NCI-H2227 (cell line): ENCODE measurements around the gene STAC2.
A peak's percentile ranks its signal among the peaks of the same experiment; 100 is the strongest.

ENCODE experiments used
- DNase-seq: peaks from one replicate; lab custom pipeline; 2025; ENCODE audit not compliant: unreplicated experiment; lab: John Stamatoyannopoulos, UW

The STAC2 gene

DNA sequence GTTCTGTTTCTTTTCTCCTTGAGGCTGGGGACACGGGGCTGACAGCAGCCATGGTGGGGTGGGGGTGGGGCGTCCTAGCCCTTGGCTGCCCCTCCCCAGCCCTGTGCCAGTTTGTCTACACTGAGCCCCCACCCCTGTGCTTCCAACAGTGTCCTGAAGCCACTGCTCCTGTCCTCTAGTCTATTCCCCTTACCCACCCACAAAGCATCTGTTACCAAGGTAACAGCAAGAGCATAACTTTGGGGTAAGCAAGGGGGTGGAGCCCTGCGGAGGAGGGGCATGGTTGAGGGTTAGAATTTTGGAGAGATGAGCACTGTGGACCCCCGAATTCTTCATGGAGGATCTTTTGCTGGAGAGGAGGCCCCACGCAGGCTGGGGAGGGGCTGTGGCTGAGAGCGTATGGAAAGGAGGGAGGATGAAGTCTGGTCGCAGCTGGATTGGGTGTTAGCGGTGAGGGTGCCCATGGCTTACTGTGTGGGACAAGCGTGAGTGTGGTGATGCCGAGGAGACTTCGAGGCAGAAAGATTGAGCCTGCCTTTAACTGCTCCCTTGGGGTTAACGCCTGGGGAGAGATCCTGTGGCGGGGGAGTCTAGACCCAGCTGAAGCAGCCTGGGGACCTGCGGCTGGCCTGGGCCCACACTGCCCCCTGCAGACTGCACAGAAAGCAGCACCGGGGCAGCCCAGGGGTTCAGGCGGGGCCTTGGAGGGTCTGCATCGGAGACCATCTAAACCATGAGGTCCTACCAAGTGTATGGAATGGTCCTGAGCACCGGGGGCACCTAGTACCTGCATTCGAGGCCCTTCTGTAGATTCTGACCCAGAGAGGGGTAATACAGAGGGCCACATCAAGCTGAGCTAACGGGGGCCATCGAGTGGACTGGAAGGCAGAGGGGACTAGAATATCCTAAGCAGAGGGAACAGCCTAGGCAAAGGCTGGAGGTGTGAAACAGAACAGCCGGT, 6.1 kb upstream of the STAC2 start:
- DNase-seq: peak; percentile 55

DNA sequence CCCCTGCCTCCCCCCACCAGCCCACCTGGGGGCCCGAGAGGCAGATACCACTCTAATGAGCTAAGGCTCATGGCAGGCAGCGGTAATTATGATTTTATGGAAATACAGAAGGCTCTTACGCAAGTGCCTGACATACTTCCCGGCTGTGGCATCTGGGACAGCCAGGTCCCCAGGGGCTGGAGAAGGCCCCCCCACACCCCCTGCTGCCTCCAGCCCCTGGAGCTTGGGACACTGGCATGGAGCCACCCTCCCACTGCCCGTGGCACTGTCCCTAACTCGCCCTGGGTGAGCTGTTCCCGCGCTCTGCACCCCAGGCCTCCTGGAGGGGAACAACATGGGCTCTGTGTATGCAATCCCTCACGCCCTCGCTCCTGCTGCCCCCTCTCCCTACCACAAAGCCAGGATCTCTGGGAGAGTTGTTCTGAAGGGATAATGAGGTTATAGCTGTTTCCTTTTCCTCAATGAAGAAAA, 5.4 kb upstream of the STAC2 start:
- no peak for DNase-seq

DNA sequence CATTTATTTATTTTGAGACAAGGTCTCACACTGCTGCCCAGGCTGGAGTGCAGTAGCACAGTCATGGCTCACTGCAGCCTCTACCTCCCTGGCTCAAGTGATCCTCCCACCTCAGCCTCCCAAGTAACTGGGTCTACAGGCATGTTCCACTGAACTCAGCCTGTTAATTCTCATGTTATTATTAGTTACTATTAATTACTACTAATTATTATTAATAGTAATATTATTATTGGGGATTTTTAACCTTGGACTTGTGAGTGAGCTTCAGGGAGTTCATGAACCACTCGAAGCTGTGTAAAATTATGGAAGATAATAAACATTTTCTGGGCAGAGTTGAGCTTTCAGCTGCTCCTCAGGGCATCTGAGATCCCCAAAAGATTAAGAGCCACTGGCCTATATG, 4.6 kb upstream of the STAC2 start:
- DNase-seq: no peak

DNA sequence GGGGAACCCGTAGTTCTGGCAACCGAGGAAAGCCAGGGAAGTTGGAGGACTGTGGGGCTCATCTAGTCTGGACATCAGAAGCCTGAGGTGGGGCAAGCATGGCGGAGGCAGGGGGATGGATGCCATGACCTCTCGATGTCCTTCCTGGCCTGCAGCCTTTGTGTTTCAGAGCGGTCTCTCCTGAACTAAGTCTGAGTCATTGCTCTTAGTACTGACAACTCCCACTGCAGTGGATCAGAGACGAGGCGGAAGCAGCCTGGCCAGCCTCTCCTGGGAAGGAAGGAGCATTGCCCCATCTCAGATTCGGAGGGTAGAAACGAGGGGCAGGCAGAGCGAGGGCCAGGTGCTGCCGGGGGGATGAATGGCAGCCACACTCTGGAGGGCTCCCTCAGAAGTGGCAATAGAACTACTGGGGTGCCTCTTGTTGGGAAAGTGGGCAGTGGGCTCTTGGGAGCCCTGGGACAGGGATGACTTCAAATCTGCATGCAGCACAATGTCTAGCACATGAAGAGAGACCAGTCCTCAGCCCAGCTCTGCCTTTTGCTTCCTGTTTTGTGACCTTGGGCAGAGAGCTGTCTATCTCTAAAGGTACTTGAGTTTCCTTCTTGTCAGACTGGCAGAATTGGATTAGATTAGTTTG, 3.6 kb upstream of the STAC2 start:
- DNase-seq: no peak

DNA sequence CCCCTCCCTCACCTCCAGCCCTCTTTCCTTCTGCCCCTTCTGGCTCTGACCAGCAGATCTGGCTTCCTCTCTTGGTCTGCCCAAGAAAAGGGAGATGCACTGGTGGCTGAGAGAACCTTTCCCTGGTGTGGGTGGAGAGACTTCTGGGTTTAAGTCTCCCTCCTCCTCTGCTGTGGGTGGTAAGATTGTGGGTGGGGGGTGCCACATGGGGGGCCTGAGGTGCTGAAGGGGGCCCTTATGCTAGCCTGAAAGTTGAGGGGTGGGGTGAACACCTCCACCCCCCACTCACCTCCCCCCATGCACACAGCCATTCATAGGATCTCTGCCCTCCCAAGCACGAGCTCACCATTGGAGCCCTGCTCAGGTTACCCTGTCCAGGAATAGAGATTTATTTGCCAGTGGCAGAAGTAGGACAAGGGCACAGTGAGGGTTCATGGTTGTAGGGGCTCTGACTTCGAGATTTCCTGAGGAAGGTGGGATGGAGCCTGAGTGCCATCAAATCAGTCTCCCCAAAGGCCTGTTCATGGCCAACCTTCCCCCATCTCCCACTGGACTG, 1.7 kb upstream of the STAC2 start:
- no peak for DNase-seq

DNA sequence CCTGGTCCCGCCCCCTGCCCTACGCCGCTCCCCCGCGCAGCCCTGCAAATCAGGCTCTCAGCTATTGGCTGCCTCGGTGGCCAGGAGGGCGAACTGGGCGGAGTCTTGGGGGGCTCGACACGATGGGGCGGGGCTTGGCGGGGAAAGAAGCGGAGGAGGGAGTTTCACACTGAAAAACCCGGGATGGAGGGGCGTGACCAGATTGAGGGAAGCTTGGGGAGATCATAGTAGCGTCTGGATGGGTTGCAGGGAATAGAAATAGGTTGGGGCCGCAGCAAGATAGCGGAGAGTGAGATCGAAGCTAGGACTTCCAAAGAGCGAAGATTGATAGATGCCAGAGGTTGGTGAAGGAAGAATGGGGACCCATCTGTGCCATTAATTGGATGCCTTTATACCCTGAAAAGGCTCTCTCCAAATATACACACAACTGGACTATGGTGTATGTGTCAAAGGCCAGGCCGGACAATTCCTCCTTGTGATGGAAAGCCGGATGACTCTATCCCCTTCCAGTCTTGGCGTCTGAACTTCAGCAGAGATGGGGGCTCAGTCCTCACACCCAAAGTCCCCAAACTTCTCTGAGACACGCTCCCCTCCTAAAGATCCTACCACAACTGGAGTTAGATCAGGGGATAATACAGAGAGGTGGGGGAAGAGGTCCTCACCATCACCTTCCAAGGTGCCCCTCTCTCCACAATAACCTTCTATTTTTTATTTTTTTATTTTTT, 376 bp upstream of the STAC2 start:
- peak; percentile 95 for DNase-seq

DNA sequence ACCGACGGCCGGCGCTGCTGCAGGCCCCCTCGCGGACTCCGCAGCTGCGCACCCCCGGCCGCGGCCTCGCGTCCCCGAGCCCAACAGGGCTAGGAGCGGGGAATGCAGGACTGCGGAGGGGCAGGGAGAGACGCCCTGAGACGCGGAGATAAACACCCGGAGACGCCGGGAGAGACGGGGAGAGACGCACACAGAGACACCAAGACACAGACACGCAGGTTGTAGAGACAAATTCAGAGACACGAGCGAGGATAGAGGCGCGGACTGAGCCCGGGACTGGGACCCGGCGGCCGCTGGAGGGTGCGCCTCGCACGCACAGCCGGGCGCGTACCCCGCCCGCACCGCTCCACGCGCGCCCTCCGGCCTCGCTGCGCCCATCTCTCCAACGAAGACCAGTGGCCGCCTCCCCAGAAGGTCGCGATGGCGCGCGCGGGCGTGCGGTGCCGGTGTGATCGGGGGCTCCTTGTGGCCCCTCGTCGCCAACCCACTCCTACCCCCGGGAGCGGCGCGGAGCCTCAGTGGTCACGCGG, 902 bp downstream of the STAC2 start:
- peak; percentile 30 for DNase-seq

DNA sequence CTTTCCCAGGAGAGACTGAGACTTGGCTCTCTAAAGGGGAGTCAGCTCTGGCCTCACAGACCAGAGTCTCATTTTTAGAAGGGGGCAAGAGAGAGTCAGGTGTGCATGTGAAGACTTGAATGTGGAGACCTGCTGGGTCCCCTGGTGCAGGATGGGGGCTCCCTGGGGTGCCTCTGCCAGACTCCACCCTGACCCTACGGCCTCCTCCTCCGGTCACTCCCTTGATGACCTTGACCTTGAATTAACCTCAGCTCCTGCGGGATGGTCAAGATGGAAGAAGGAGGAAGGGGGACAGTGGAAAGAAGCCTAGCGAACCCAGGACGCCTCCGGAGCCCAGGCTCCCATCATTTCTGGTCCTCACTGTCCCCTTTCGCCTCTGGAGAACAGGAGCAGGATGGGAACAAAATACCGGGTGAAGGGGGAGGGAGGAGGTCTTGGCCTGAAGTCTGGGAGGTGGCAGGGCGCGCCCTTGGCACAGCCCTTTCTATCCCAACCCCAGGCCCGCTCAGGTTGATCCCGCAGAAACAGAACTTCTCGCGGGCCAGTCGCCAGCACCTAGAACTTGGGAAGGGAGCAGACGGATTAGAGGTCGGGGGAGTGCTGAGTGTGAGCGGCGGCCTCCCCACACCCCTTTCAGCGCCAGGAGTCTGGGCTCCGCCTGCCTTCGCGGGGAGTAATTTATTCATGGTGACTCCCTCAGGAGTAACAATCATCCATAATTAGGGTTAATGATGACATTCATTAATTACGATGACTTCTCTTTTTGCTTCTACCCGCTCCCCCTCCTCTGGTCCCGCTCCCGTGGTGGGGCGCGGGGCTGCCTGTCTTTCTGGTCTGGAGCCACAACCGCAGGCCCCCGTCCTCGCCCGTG, 1.6 kb downstream of the STAC2 start:
- DNase-seq: no peak

DNA sequence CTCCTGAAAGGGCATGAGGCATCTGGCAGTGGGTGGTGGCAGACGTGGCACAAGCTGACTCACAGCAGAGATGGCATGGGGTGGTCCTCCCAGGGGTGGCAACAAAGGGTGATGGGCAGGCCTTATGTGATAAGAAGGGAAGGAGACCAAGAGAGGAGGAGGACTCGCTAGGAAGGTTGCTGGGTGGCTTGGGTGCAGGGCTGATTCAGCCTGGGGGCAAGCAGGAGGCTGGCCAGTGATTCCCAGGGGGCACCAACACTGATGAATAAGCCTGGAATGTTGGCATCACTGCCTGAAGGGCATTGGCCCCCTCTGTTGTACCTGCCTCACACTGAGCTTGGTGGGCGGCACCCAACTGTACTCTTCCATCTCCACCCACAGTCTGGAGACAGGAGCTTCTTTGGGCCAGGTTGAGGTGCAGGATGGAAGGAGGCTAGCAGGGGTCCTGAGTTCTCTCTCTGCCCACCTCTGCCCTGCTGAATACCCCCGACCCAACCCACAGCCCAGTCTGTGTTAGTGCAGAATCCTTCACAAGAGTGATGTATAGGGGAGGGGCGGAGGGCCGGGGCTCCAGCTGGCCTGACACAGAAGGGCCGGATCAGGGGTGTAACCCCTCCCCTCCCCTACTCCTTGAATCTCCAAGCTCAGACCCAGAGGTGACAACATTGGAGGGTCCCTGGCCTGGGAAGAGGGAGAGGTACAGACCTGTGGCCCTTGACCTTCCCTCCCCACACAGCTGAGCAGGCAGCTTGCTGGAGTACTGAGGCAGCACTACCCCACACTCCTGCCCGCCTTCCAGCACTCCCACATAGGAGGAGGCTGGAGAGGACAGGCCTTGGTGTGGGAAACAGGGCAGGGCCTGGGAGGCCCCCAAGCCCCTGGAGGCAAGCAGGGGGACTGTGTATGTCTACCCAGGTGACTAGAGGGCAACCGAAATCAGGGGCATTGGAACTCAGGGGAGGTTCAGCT, 2.6 kb downstream of the STAC2 start:
- no peak for DNase-seq

DNA sequence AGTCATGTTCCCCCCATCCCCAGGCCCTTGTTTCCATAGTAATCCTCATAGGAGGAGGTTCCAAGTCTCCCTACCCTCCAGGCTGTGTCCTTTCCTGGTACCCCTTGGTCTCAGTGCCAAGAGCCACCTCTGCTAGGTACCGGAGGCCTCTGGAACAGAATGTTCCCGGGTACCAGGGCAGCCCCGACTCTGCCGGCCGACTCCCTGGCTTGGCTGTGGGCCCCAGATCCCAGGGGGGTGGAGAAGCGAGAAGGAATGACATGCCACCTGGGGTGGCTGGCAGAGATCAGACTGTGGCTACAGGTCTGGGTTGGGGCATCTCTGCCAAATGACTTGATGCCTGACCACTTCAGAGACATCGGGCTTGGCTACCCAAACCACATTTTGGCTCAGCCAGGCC, 3.6 kb downstream of the STAC2 start:
- no peak for DNase-seq

DNA sequence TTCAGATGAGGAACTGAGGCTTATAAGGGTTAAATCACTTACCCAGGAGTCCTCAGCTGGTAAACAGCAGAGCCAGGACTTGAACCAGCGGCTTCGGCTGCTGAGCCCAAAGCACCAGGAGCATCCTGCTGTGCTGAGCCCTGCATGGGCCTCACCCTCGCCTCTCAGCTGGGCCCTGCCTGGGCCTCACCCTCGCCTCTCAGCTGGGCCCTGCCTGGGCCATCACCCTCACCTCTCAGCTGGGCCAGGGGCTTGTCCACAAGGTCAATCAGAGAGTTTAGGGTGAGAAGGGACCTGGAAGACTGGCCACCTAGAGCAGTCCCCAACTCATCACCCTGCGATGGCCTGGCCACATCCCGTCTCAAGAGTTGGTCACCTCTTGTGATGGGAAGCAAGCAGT, 4.2 kb downstream of the STAC2 start:
- DNase-seq: no peak

DNA sequence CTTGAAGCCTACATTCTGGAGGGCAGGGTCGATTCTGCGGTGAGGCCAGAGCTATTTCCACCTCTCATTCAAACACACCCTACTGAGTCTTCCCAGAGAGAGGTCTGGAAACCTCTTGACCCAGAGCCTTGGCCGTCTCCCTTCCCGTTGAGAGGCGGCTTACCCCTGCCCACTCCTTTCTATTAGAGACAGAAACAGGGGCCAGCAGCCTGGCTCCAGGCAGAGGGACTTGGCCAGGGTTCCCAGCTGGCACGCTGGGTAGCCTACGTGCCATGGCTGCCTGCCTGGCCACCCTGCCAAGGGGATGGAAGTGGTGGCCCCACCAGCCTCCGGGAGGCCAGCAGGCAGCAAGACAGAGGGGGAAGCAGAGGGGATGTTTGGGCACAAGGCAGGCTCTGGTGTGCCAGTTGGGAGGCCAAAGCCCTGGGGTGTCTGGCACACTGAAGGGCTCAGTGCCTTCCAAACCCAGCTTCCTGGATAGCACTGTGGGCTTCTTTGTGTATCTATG, 6.0 kb downstream of the STAC2 start:
- no peak for DNase-seq

DNA sequence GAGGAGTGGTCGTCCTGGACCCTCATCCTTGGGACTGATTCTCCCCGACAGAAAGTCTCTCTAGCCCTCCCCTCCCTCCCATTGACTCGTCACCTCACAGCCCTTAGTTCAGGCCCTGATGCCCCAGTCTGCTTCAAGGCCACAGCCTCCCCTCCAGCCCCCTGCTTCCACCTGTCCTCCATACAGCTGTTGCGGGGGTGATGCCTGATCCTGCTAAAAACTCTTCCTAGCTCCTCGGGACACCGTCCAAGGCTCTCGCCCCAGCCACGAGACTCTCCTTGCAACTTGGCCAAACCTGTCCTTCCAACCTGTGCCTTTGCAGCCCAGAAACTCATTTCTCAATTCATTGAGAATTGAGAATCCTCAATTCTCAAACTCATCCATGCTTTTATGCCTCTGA, 6.8 kb downstream of the STAC2 start:
- no peak for DNase-seq

DNA sequence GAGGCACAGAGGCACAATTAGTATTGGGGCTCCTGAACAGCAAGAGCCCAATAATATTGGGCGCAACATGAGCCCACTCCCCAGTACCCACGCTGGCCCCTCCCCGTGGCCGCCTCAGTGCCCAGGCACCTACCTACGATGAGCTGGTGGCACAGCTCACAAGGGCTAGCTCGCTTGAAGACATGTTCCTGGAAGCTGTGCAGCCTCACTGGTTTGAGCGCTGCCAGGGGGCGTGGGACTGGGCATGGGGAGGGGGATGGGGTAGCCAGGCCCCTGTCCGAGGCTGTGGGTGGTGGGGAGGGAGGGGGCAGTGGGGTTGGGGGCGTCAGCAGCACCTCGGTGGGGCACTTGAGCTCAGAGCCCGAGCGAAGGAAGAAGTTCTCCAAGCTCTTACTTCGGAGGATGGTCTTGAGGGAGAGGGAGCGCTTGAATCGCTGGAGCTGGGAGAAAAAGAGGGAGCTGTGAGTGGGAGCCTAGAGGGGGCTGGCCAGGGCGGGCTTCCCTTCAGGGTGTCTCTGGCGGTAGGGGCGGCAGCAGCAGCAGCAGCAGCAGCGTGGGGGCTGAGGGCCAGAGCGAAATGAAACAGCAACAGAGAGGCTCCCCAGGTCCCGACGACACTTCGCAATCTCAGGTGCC, 7.9 kb downstream of the STAC2 start:
- no peak for DNase-seq

DNA sequence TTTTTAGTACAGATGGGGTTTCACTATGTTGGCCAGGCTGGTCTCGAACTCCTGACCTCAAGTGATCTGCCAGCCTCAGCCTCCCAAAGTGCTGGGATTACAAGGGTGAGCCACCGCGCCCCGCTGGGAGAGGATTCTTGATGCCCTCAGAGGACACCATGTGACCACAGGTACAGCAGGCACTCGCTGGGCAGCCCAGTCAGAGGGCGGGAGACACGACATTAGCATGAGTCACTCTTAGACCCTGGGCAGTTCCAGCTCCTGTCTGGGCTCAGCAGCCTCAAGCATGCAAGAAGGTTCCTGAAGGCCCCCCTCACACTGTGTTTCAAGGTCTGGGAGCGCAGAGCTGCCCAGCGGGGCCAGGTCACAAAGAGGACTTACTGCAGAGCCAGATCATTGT, 11.9 kb downstream of the STAC2 start:
- DNase-seq: no peak

DNA sequence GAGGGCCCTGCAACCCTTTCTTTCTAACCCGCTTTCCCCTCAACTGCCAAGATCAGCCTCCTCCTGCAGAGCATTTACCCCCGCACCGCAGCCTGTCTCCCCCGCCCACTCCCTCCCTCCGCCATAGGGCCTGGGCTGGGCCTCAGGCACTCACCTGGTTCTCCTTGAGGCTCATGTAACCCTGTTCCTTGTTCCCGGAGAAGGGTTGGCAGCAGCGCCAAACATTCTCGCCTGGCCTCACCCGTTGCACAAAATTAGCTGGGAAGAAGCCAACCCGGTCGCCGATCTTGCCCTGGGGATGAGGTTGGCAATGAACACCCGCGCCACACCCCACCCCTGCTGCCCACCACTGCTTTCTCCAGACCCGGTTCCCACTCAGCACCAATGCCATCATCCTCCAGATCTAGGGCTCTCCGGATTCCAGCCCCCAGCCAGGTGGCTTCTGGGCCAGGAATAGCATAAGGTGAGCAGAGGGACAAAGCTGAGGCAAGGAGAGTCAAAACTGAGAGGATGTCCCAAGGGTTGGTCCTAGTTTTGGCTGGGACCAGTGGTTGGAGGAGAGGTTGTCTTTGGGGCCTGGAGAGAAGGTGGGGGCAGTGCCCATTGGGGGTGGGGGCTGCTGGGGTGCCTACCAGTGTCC, 12.8 kb downstream of the STAC2 start:
- no peak for DNase-seq

DNA sequence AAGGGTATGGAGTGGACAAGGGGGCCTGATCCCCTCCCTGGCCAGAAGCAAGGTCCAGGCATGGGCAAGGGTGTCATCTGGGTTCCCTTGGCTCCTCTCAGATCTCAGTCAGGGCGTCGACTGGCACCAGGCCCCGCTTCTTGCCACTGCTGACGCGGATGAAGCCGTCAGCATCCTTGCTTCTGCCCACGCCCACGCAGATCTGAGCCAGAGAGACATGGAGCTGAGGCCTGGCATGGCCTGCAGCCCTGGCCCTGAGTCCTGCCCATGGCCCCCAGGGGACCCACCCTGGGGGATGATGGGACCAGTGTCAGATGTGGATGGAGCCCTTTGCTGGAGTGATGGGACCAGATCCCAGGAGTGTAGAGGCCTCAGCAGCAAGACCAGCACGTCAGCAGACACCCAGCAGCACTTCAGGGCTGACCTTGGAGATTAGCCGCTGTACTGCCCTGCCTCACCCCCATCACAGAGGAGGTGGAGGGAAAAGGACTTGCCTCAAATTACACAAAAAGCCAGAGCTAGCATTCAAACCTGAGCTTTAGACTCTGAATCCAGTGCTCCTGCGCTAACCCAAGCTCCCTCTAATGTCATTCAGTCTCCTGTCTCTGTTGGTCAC, 13.4 kb downstream of the STAC2 start:
- DNase-seq: no peak

DNA sequence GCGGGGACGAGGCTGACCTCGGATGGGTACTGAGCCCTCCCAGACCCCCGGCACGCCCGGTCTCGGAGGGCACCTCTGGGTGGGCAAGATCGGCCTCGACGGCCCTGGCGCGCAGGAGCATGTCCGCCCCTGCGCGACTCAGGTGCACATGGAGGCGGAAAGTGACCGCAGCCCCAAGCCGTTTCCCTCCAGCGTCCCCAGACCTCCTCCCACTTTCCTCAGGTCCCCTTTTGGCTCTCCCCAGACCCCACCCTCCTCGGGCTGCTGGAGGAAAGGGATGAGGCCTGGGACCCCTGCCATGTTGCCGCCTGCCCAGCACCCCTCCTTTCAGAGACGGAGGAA, 15.7 kb downstream of the STAC2 start:
- DNase-seq: no peak
